DND-41 (cell line): ENCODE results near the gene NEK10.

Experiments used
- ATAC-seq: fragments of 200-7000 bp; cut with Tn5 transposase; 3 replicates; pipeline ENCODE4 v1.9.1; 2021; ENCODE audit warnings: low read depth; ENCODE audit not compliant: insufficient read depth
- DNase-seq: peaks from one replicate; pipeline ENCODE4 v3.0.0-alpha.2; 2020
- H2AFZ ChIP-seq: 2 replicates; pipeline ENCODE4 v1.6.0; 2012; ENCODE audit warnings: low read depth, low read length
- H3K27ac ChIP-seq: 2 replicates; pipeline ENCODE4 v1.5.1; 2012; ENCODE audit warnings: low read length, inconsistent platforms
- H3K27me3 ChIP-seq: fragments of 200-600 bp; sonication (generic); 2 replicates; pipeline ENCODE4 v1.6.0; 2012; ENCODE audit warnings: low read length, mild to moderate bottlenecking, inconsistent platforms; ENCODE audit not compliant: insufficient read depth, poor library complexity
- H3K36me3 ChIP-seq: 2 replicates; pipeline ENCODE4 v1.5.1; 2012; ENCODE audit warnings: low read length, inconsistent platforms; ENCODE audit not compliant: insufficient read depth
- H3K4me1 ChIP-seq: 2 replicates; pipeline ENCODE4 v1.5.1; 2012; ENCODE audit warnings: mild to moderate bottlenecking, low read length; ENCODE audit not compliant: insufficient read depth
- H3K4me2 ChIP-seq: 2 replicates; pipeline ENCODE4 v1.6.0; 2012; ENCODE audit warnings: mild to moderate bottlenecking, moderate library complexity, low read length, inconsistent platforms; ENCODE audit not compliant: insufficient read depth
- H3K4me3 ChIP-seq, 2 experiments: fragments of 200-600 bp in 1 of 2; shearing (Covaris generic) in 1 of 2; 2 replicates each; pipeline ENCODE4 v1.5.1; 2012 to 2016; ENCODE audit warnings: inconsistent platforms in 2 of 2, low read length in 2 of 2, mild to moderate bottlenecking in 2 of 2, low read depth in 1 of 2, moderate library complexity in 1 of 2
- H3K79me2 ChIP-seq: 2 replicates; pipeline ENCODE4 v1.6.0; 2012; ENCODE audit warnings: low read length, inconsistent platforms; ENCODE audit not compliant: insufficient read depth
- H3K9ac ChIP-seq: 2 replicates; pipeline ENCODE4 v1.6.0; 2012; ENCODE audit warnings: low read depth, mild to moderate bottlenecking, inconsistent platforms, low read length, moderate library complexity
- H3K9me3 ChIP-seq: 2 replicates; pipeline ENCODE4 v1.5.1; 2012; ENCODE audit warnings: low read length, moderate library complexity, mild to moderate bottlenecking, inconsistent platforms; ENCODE audit not compliant: insufficient read depth, severe bottlenecking
- H4K20me1 ChIP-seq: 2 replicates; pipeline ENCODE4 v1.6.0; 2012; ENCODE audit warnings: low read length; ENCODE audit not compliant: insufficient read depth
- EZH2 ChIP-seq: IDR thresholded peaks from 3 replicates; pipeline ENCODE4 v1.6.1; 2012; ENCODE audit warnings: borderline replicate concordance, low read depth, mild to moderate bottlenecking, moderate library complexity, low read length, inconsistent platforms; ENCODE audit not compliant: severe bottlenecking
- TF ChIP-seq, protein P1 (sequence below): IDR thresholded peaks from 2 replicates; pipeline ENCODE4 v1.5.1; 2012; ENCODE audit warnings: borderline replicate concordance, low read length, moderate library complexity, mild to moderate bottlenecking; ENCODE audit not compliant: poor library complexity, severe bottlenecking; ENCODE audit errors: extremely low read depth

Gene NEK10

GRCh38 chr3:27081566-27081965 is 287.6 kb downstream of the NEK10 start:
- Histone ChIP-seq H3K9me3 (no peaks in the 10 kb centered on the region), H4K20me1 (no peaks in the 10 kb centered on the region), H3K4me3 (no peak overlapping the region), H2AFZ (no peak overlapping the region), H3K27ac (no peak overlapping the region), H3K9ac (no peak overlapping the region), H3K4me2 (no peak overlapping the region), H3K36me3 (no peaks in the 10 kb centered on the region), H3K4me1 (no peaks in the 10 kb centered on the region), H3K27me3 (no peaks in the 10 kb centered on the region), H3K79me2 (no peaks in the 10 kb centered on the region)
- DNase-seq (no peak), ATAC-seq (no peak)
- TF ChIP-seq EZH2 = no peak
- TF ChIP-seq, protein P1, sequence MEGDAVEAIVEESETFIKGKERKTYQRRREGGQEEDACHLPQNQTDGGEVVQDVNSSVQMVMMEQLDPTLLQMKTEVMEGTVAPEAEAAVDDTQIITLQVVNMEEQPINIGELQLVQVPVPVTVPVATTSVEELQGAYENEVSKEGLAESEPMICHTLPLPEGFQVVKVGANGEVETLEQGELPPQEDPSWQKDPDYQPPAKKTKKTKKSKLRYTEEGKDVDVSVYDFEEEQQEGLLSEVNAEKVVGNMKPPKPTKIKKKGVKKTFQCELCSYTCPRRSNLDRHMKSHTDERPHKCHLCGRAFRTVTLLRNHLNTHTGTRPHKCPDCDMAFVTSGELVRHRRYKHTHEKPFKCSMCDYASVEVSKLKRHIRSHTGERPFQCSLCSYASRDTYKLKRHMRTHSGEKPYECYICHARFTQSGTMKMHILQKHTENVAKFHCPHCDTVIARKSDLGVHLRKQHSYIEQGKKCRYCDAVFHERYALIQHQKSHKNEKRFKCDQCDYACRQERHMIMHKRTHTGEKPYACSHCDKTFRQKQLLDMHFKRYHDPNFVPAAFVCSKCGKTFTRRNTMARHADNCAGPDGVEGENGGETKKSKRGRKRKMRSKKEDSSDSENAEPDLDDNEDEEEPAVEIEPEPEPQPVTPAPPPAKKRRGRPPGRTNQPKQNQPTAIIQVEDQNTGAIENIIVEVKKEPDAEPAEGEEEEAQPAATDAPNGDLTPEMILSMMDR = no peak

- no peaks in the 10 kb centered on the region for H3K27me3 ChIP-seq
- H3K9ac ChIP-seq = no peak overlapping the region
- no peaks in the 10 kb centered on the region for H3K36me3 ChIP-seq
- H3K79me2 ChIP-seq = no peaks in the 10 kb centered on the region
- H3K9me3 ChIP-seq = no peaks in the 10 kb centered on the region
- no peak overlapping the region for H3K4me2 ChIP-seq
- no peak overlapping the region for H3K27ac ChIP-seq
- TF ChIP-seq EZH2 = no peak
- TF ChIP-seq, protein P1 = no peak
- no peaks in the 10 kb centered on the region for H4K20me1 ChIP-seq
- ATAC-seq = no peak
- H3K4me3 ChIP-seq = no peak overlapping the region
- H3K4me1 ChIP-seq = no peaks in the 10 kb centered on the region
- H2AFZ ChIP-seq = no peak overlapping the region
- DNase-seq = no peak
Measured at GRCh38 chr3:27080258-27080525, 289.0 kb downstream of the NEK10 start.

- H3K27ac ChIP-seq = no peak overlapping the region
- H3K9ac ChIP-seq = no peak overlapping the region
- TF ChIP-seq, protein P1 = no peak
- TF ChIP-seq EZH2 = no peak
- ATAC-seq (no peak), DNase-seq (no peak)
- H3K9me3 ChIP-seq = no peaks in the 10 kb centered on the region
- H3K4me3 ChIP-seq = no peak overlapping the region
- no peaks in the 10 kb centered on the region for H4K20me1 ChIP-seq
- no peaks in the 10 kb centered on the region for H3K79me2 ChIP-seq
- no peak overlapping the region for H3K4me2 ChIP-seq
- no peaks in the 10 kb centered on the region for H3K27me3 ChIP-seq
- no peaks in the 10 kb centered on the region for H3K36me3 ChIP-seq
- no peaks in the 10 kb centered on the region for H3K4me1 ChIP-seq
- H2AFZ ChIP-seq = no peak overlapping the region
Measured at GRCh38 chr3:27079427-27080257, 289.5 kb downstream of the NEK10 start.
